Duodenal mucosa (tissue), 2 donors: Measurements from ENCODE around the gene LHX3.

Source experiments
- H3K27ac ChIP-seq: one replicate; pipeline ENCODE4 v1.7.0; 2013; ENCODE audit warnings: low read depth, low read length
- H3K27me3 ChIP-seq, 2 donors: one replicate each; pipeline ENCODE4 v1.7.0; 2013; ENCODE audit warnings: low read length in 2 of 2, control low read depth in 1 of 2; ENCODE audit not compliant: insufficient read depth in 2 of 2, control insufficient read depth in 1 of 2
- H3K36me3 ChIP-seq, 2 donors: one replicate each; pipeline ENCODE4 v1.7.0; 2013; ENCODE audit warnings: low read length in 2 of 2, control low read depth in 1 of 2; ENCODE audit not compliant: insufficient read depth in 2 of 2, control insufficient read depth in 1 of 2
- H3K4me1 ChIP-seq, 2 donors: one replicate each; pipeline ENCODE4 v1.7.0; 2013; ENCODE audit warnings: low read length in 2 of 2, control low read depth in 1 of 2; ENCODE audit not compliant: insufficient read depth in 2 of 2, control insufficient read depth in 1 of 2
- H3K4me3 ChIP-seq, 2 donors: one replicate each; pipeline ENCODE4 v1.7.0; 2013; ENCODE audit warnings: low read length in 2 of 2, low read depth in 1 of 2
- H3K9ac ChIP-seq, 2 donors: one replicate each; pipeline ENCODE4 v1.7.0; 2013; ENCODE audit warnings: low read length in 2 of 2, low read depth in 1 of 2
- H3K9me3 ChIP-seq, 2 donors: one replicate each; pipeline ENCODE4 v1.7.0; 2013; ENCODE audit warnings: low read length in 2 of 2, control low read depth in 1 of 2; ENCODE audit not compliant: control insufficient read depth in 1 of 2

Gene LHX3

GRCh38 chr9:136169495-136169894, 35.4 kb downstream of the LHX3 start:
- Histone ChIP-seq H3K4me3 (no peak overlapping the region), H3K27me3 (peaks cover 10 to 13% of the 10 kb centered on the region in 2 donors), H3K27ac (no peak overlapping the region), H3K9me3 (no peaks in the 10 kb centered on the region), H3K9ac (no peak overlapping the region), H3K4me1 (no peaks in the 10 kb centered on the region), H3K36me3 (no peaks in the 10 kb centered on the region)

GRCh38 chr9:136163248-136163850, 41.6 kb downstream of the LHX3 start:
- H3K9me3 ChIP-seq, result no peaks in the 10 kb centered on the region
- no peak overlapping the region for H3K4me3 ChIP-seq
- H3K36me3 ChIP-seq, result no peaks in the 10 kb centered on the region
- peaks cover 0 to under 1% of the 10 kb centered on the region in 2 donors for H3K27me3 ChIP-seq
- no peak overlapping the region for H3K27ac ChIP-seq
- no peaks in the 10 kb centered on the region for H3K4me1 ChIP-seq
- no peak overlapping the region for H3K9ac ChIP-seq

GRCh38 chr9:136160995-136161610, 43.8 kb downstream of the LHX3 start:
- no peaks in the 10 kb centered on the region for H3K4me1 ChIP-seq
- H3K4me3 ChIP-seq, result no peak overlapping the region
- H3K27ac ChIP-seq, result no peak overlapping the region
- H3K27me3 ChIP-seq, result no peaks in the 10 kb centered on the region
- H3K9ac ChIP-seq, result no peak overlapping the region
- no peaks in the 10 kb centered on the region for H3K36me3 ChIP-seq
- H3K9me3 ChIP-seq, result no peaks in the 10 kb centered on the region

- H3K9ac ChIP-seq, result no peak overlapping the region
- no peaks in the 10 kb centered on the region for H3K27me3 ChIP-seq
- no peak overlapping the region for H3K4me3 ChIP-seq
- no peaks in the 10 kb centered on the region for H3K4me1 ChIP-seq
- H3K27ac ChIP-seq, result no peak overlapping the region
- no peaks in the 10 kb centered on the region for H3K9me3 ChIP-seq
- no peaks in the 10 kb centered on the region for H3K36me3 ChIP-seq
These were observed 44.5 kb downstream of the LHX3 start for GRCh38 chr9:136160381-136160841.

- Histone ChIP-seq H3K27me3 (no peaks in the 10 kb centered on the region), H3K27ac (no peak overlapping the region), H3K36me3 (no peaks in the 10 kb centered on the region), H3K4me1 (no peaks in the 10 kb centered on the region), H3K4me3 (no peak overlapping the region), H3K9me3 (no peaks in the 10 kb centered on the region), H3K9ac (no peak overlapping the region)
These were observed 45.1 kb downstream of the LHX3 start for GRCh38 chr9:136159851-136160250.

DNA sequence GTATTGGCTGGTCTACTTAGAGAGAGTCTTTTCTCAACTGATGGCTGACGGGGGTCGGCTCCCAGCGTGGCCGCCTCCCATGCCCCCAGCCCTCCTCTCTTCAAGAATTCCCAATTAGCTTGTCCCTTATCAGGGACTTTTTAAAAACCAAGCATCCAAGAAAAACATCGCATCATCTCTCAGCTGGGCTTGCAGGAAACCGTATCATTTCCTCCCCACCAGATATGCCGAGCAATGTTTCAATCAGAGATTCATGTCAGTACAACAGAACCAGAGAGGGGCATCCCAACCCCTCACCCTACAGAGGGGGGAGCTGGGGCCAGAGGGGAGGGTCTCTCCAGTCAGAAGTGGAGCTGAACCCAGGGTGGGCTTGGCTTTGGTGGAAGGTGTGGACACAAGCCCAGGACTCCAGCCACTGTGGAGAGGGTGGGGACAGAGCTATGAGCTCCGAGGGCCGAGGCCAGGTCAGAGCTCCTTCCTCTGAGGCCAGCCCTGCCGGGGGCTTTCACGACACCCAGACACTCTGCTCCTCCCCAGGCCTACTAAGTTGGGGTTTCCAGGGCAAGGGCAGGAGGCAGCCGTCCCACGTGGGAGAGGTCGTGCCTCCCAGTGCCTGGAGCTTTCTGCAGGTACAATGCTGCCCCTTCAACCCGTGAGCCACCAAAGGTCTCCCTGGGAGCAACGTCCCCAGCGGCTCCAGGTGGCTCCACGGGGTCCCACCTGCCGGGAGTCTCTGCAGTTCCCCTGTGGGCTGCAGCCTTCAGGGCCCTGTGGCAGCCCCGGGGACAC, 47.3 kb downstream of the LHX3 start:
- Histone ChIP-seq H3K9ac (no peak overlapping the region), H3K4me3 (no peak overlapping the region), H3K27me3 (no peaks in the 10 kb centered on the region), H3K9me3 (no peaks in the 10 kb centered on the region), H3K4me1 (no peaks in the 10 kb centered on the region), H3K36me3 (no peaks in the 10 kb centered on the region), H3K27ac (no peak overlapping the region)

- no peak overlapping the region for H3K27ac ChIP-seq
- no peak overlapping the region for H3K4me3 ChIP-seq
- no peaks in the 10 kb centered on the region for H3K27me3 ChIP-seq
- H3K9ac ChIP-seq, result no peak overlapping the region
- H3K36me3 ChIP-seq, result no peaks in the 10 kb centered on the region
- H3K9me3 ChIP-seq, result no peaks in the 10 kb centered on the region
- H3K4me1 ChIP-seq, result no peaks in the 10 kb centered on the region
These were observed 48.5 kb downstream of the LHX3 start for GRCh38 chr9:136156209-136157120.

DNA sequence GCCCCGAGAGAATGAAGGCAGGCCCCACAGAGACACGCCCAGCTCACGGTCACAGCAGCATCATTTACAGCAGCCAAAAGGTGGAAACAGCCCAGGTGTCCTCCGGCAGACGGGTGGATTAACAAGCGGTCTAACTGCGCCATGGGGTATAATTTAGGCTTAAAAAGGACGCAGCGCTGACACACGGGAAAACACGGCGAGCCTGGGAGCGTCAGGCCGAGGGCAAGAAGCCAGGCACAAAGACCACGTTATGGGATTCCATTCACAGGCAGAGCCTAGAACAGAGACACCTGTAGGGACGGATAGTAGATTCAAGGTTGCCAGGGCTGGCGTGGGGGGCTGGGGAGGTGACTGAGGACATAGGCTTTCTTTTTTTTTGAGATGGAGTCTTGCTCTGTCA, 49.4 kb downstream of the LHX3 start:
- Histone ChIP-seq H3K4me3 (no peak overlapping the region), H3K27ac (no peak overlapping the region), H3K27me3 (no peaks in the 10 kb centered on the region), H3K9me3 (no peaks in the 10 kb centered on the region), H3K9ac (no peak overlapping the region), H3K4me1 (no peaks in the 10 kb centered on the region), H3K36me3 (no peaks in the 10 kb centered on the region)

- Histone ChIP-seq H3K4me1 (no peaks in the 10 kb centered on the region), H3K9ac (no peak overlapping the region), H3K27me3 (no peaks in the 10 kb centered on the region), H3K4me3 (no peak overlapping the region), H3K9me3 (no peaks in the 10 kb centered on the region), H3K27ac (no peak overlapping the region), H3K36me3 (no peaks in the 10 kb centered on the region)
These were observed 50.0 kb downstream of the LHX3 start for GRCh38 chr9:136154943-136155342.
